Suprapubic skin (tissue), 4 donors: ENCODE measurements around the gene OFD1. TPM values are rescaled to one million over a fixed set of nuclear protein-coding genes. Genes with fewer than 3 reads are reported as not detected.

ENCODE experiments used
- DNase-seq, 2 donors: peaks; one replicate each; pipeline ENCODE4 v3.0.0-alpha.2; 2019; ENCODE audit warnings: low spot score in 2 of 2
- H3K27ac ChIP-seq: fragments of 200-600 bp; sonication (generic); one replicate; pipeline ENCODE4 v1.5.1; 2019
- H3K27me3 ChIP-seq: fragments of 200-600 bp; sonication (generic); one replicate; pipeline ENCODE4 v1.5.1; 2019
- H3K36me3 ChIP-seq: fragments of 200-600 bp; sonication (generic); one replicate; pipeline ENCODE4 v1.5.1; 2019
- H3K4me1 ChIP-seq: fragments of 200-600 bp; sonication (generic); one replicate; pipeline ENCODE4 v1.5.1; 2019
- H3K4me3 ChIP-seq: fragments of 200-600 bp; sonication (generic); one replicate; pipeline ENCODE4 v1.5.1; 2019; ENCODE audit warnings: mild to moderate bottlenecking
- H3K9me3 ChIP-seq: fragments of 200-600 bp; sonication (generic); one replicate; pipeline ENCODE4 v1.5.1; 2019
- EP300 ChIP-seq: sonication (generic); formaldehyde crosslinking; IDR thresholded peaks from one replicate; pipeline ENCODE4 v1.6.1; 2017; ENCODE audit warnings: antibody characterized with exemption
- POLR2A ChIP-seq, 2 donors: fragments of 450-650 bp; IDR thresholded peaks; one replicate each; pipeline ENCODE4 v1.6.1; 2017; ENCODE audit warnings: antibody characterized with exemption in 2 of 2, mild to moderate bottlenecking in 2 of 2, moderate library complexity in 2 of 2
- POLR2AphosphoS5 ChIP-seq, 3 donors: sonication (generic); formaldehyde crosslinking; IDR thresholded peaks; one replicate each; pipeline ENCODE4 v1.6.1; 2017; ENCODE audit warnings: antibody characterized with exemption in 3 of 3
- WGBS: methylation state at CpG from one replicate; pipeline ENCODE4 v1.1.5; 2018; 5-methylcytosine and 5-hydroxymethylcytosine counted together
- total RNA-seq, 4 donors: library from RNA; depleted of rRNA; stranded (reverse); fragments of >200 nt; gene quantifications; one replicate each; pipeline ENCODE4 v1.1.0, GENCODE V29; 2016
- TF ChIP-seq, protein P1 (sequence below), 2 donors: fragments of 200-600 bp in 1 of 2; fragments of 450-650 bp in 1 of 2; sonication (generic) in 1 of 2; IDR thresholded peaks; one replicate each; pipeline ENCODE4 v1.5.1; 2016 to 2019; ENCODE audit warnings: antibody characterized with exemption in 2 of 2, mild to moderate bottlenecking in 1 of 2, moderate library complexity in 1 of 2

Gene OFD1
- total RNA-seq, 4 donors from 2014 or later, result 19.1 to 68.4 (median 32.5) TPM

GRCh38 chrX:13776387-13776786 is 41.8 kb downstream of the OFD1 start:
- no peak overlapping the region for H3K27ac ChIP-seq
- TF ChIP-seq, protein P1, sequence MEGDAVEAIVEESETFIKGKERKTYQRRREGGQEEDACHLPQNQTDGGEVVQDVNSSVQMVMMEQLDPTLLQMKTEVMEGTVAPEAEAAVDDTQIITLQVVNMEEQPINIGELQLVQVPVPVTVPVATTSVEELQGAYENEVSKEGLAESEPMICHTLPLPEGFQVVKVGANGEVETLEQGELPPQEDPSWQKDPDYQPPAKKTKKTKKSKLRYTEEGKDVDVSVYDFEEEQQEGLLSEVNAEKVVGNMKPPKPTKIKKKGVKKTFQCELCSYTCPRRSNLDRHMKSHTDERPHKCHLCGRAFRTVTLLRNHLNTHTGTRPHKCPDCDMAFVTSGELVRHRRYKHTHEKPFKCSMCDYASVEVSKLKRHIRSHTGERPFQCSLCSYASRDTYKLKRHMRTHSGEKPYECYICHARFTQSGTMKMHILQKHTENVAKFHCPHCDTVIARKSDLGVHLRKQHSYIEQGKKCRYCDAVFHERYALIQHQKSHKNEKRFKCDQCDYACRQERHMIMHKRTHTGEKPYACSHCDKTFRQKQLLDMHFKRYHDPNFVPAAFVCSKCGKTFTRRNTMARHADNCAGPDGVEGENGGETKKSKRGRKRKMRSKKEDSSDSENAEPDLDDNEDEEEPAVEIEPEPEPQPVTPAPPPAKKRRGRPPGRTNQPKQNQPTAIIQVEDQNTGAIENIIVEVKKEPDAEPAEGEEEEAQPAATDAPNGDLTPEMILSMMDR (IDR thresholded peaks at IDR 0.05), result no peak
- no peak for TF ChIP-seq POLR2A (IDR thresholded peaks at IDR 0.05)
- TF ChIP-seq POLR2AphosphoS5 (IDR thresholded peaks at IDR 0.05), result no peak
- no peak for TF ChIP-seq EP300
- no peaks in the 10 kb centered on the region for H3K27me3 ChIP-seq
- no peaks in the 10 kb centered on the region for H3K9me3 ChIP-seq
- peaks cover 11% of the 10 kb centered on the region for H3K36me3 ChIP-seq
- WGBS, result 84% methylated on average over 4 of the region's 4 CpGs
- H3K4me3 ChIP-seq, result no peak overlapping the region
- DNase-seq, result no peak
- H3K4me1 ChIP-seq, result no peaks in the 10 kb centered on the region

- WGBS, result 35% methylated on average over 2 of the region's 2 CpGs
- Histone ChIP-seq H3K27ac (no peak overlapping the region), H3K4me3 (no peak overlapping the region), H3K36me3 (peaks cover 11% of the 10 kb centered on the region), H3K27me3 (no peaks in the 10 kb centered on the region), H3K4me1 (no peaks in the 10 kb centered on the region), H3K9me3 (no peaks in the 10 kb centered on the region)
- no peak for DNase-seq
- TF ChIP-seq, protein P1 (IDR thresholded peaks at IDR 0.05), result no peak
- no peak for TF ChIP-seq POLR2A (IDR thresholded peaks at IDR 0.05)
- TF ChIP-seq EP300, result no peak
- TF ChIP-seq POLR2AphosphoS5 (IDR thresholded peaks at IDR 0.05), result no peak
These were observed 44.4 kb downstream of the OFD1 start for GRCh38 chrX:13778916-13779315.

DNA sequence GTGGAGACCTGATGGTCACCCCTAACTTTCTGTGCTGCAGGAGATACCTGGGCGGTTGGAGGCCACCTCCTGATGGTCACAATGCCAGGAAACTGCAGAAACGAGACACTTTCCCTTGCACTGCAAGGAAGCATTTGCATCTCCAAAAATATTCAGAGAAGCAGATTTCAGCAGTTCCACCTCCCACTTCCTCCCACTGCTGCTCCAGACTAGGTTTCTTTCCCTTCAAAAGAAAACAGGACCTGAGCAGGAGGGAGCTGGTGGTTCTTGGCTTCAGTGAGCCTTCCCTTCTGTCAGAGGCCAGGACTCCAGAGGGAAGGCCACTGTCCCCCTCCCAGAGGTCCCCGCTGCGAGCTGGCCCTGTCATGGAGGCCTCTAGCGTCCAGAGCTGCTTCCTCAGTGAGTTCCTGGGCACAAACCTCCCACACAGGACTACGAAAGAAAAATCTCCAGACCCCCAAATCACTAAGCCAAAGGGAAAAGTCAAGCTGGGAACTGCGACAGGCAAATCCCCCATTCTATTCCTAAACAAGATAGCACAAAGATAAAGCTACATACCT is 46.4 kb downstream of the OFD1 start:
- TF ChIP-seq, protein P1 (IDR thresholded peaks at IDR 0.05), result no peak
- DNase-seq, result no peak
- Histone ChIP-seq H3K4me3 (no peak overlapping the region), H3K27me3 (no peaks in the 10 kb centered on the region), H3K27ac (no peak overlapping the region), H3K36me3 (peaks cover 3% of the 10 kb centered on the region), H3K9me3 (no peaks in the 10 kb centered on the region), H3K4me1 (no peaks in the 10 kb centered on the region)
- 71% methylated on average over 7 of the region's 7 CpGs for WGBS

- Histone ChIP-seq H3K4me1 (no peaks in the 10 kb centered on the region), H3K27me3 (no peaks in the 10 kb centered on the region), H3K9me3 (no peaks in the 10 kb centered on the region), H3K4me3 (no peak overlapping the region), H3K27ac (no peak overlapping the region), H3K36me3 (no peaks in the 10 kb centered on the region)
- TF ChIP-seq POLR2AphosphoS5 (IDR thresholded peaks at IDR 0.05) (no peak), EP300 (no peak)
- TF ChIP-seq, protein P1 (IDR thresholded peaks at IDR 0.05), result no peak
- 54% methylated on average over 8 of the region's 8 CpGs for WGBS
- no peak for DNase-seq
These were observed 51.5 kb downstream of the OFD1 start for GRCh38 chrX:13786048-13786447.

DNA sequence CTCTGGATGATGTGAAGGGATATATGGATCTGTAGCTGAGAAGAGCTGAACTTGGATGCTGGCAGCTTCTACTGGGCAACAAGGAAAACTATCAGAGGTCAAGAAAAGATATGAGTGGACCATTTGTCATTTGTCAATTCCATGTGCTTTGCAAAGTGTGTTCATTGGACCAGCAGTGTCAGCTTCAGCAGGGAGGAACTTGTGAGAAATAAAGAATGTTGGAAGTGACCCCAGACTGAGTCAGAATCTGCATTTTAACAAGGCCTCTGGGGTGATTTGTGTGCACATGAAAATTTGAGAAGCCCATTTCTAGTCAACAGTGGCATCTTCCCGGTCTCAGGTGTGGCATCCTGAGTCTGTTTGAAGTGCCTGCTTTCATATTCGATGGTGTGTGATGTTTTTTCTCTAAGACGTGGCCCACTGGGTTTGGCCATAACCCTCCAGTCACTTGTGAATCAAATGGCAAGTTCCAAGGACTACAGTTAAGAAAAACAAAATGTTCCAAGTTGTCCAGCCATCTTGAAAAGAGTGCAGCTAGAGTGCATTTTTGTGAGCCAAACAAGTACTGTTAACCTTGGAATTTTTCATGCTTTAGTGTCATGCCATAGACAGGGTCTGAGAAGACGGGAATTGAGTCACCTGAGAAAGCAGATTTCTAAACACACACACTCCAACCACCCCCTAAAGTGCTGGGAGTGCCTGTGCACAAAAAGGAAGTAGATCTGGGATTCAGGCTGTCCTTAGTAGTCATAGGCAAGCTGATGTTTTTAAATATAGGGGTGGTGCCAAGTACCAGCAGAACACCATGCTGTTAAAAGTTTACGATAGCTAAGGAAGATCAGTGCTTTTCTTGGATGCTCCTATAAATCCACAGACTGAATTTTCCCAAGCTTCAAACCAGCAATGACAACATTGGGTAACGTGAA is 55.9 kb downstream of the OFD1 start:
- Histone ChIP-seq H3K4me3 (no peak overlapping the region), H3K27ac (peak overlapping the region; percentile 59), H3K4me1 (no peaks in the 10 kb centered on the region), H3K27me3 (no peaks in the 10 kb centered on the region), H3K36me3 (no peaks in the 10 kb centered on the region), H3K9me3 (no peaks in the 10 kb centered on the region)
- WGBS, result 64% methylated on average over 6 of the region's 6 CpGs
- TF ChIP-seq POLR2AphosphoS5 (IDR thresholded peaks at IDR 0.05) (no peak), EP300 (no peak), POLR2A (IDR thresholded peaks at IDR 0.05) (no peak)
- TF ChIP-seq, protein P1 (IDR thresholded peaks at IDR 0.05), result no peak
- DNase-seq, result no peak
